GM12873 (cell line): ENCODE data around the gene SLC12A8.

ENCODE experiments used
- TF ChIP-seq, protein P1 (sequence below): IDR thresholded peaks from 2 replicates; pipeline ENCODE4 v1.5.1; 2012; ENCODE audit warnings: low read depth, mild to moderate bottlenecking, moderate library complexity, low read length, control low read depth; ENCODE audit not compliant: insufficient read depth; ENCODE audit errors: missing control alignments

The SLC12A8 gene

DNA sequence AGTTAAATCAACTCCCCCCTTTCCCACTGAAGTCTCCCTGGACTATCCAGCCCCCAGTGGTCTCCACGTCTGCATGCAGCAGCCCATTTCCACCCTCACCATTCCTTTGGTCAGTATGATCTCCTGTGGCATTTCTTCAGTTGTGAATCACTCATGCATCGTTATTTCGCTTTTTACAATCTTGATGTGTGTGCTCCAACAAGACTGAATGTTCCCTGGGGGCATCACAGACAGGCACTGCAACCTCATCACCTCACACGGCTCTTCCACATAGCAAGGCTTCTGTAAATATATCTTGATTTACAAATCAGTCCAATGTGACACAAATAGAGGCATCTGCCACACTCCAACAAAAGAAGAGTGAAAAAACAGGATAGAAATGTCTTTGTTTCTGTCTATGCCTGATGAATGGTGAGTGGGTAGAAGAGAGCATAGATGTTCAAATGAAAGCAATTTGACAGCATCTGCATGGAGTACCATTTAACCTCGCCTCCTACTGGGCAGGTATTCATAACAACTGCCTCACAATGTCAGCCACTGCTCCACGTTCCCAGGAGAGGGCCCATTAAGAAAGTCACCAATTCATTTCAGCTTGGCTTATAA is 162.0 kb downstream of the SLC12A8 start:
- TF ChIP-seq, protein P1, sequence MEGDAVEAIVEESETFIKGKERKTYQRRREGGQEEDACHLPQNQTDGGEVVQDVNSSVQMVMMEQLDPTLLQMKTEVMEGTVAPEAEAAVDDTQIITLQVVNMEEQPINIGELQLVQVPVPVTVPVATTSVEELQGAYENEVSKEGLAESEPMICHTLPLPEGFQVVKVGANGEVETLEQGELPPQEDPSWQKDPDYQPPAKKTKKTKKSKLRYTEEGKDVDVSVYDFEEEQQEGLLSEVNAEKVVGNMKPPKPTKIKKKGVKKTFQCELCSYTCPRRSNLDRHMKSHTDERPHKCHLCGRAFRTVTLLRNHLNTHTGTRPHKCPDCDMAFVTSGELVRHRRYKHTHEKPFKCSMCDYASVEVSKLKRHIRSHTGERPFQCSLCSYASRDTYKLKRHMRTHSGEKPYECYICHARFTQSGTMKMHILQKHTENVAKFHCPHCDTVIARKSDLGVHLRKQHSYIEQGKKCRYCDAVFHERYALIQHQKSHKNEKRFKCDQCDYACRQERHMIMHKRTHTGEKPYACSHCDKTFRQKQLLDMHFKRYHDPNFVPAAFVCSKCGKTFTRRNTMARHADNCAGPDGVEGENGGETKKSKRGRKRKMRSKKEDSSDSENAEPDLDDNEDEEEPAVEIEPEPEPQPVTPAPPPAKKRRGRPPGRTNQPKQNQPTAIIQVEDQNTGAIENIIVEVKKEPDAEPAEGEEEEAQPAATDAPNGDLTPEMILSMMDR = no peak

GRCh38 chr3:125048282-125048681 is 164.3 kb downstream of the SLC12A8 start:
- TF ChIP-seq, protein P1 = no peak

GRCh38 chr3:125045965-125046364 is 166.6 kb downstream of the SLC12A8 start:
- TF ChIP-seq, protein P1 = no peak

DNA sequence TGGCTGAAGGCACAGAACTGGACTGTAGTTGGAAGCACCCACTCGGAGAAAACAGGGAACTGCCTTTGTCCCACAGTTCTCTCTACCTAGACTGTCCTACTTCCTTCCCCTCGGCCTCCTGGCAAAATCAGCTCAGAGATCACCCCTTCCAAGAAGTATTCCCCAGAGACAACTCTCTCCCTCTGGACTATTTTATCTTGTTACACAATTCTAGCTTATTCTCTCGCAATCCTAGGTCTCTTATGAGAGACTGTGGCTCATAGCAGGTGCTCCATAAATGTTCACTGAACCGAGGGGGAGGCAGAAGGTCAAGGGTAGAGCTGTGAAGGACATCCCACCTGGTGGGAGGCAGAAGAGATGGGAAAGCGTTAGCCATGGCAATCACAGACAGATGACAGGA is 167.4 kb downstream of the SLC12A8 start:
- TF ChIP-seq, protein P1 = no peak

DNA sequence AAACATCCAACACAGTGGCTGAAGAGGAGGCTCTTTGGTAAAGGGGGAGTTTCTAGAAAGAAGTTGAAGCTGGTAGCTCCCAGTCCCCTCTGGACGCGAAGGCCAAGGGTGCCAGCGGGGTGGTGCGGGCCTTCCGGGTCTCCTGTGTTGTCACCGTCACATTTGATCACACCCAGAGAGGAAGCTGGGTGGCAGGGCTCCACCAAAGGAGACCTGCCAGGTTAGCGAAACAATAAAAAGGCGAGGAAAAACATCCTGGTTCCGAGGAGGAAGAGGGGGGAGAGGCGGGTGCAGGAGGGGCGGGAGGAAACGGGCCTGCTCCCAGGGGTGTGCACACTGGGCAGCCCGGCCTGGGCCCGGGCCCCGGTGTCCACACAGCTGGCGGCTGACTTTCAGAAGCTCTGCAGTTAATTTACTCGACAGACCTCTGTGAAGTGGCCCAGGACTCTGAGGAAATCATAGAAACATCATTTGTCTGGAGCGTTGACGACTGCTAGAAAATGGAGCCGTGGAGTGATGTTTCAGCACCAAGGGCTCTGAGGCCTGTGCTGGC is 168.9 kb downstream of the SLC12A8 start:
- TF ChIP-seq, protein P1 = no peak

DNA sequence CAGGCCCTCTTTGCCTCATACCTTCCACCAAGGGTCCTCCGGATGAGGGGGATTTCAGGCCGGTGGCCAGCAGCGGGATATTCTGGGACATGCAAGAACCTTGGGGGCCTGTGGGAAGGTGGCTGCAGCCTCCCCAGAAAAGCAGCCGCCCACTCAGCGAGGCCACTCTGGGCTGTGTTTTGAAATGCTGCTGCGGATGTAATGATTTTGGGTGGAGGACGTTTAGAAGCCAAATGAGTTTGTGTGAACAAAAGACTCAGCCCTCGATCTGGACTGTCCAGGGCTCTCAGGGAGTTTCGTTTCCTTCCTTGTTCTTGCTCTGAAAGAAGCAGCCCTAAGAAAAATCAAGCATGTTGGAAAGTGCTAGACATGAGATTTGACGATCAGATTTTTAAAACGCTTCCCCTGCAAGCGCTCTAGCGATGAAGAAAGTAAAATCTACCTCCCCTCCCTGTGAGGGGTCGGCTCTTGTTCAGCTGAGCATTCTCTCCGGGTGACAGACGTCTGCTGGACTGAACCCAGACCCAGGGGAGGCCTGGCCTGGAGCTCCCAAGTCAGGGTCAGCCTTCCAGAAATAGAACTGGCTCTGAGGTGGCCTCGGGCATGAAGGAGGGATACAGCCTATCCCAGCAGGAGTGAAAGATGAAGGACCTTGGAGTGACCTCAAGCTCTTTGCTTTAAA is 169.7 kb downstream of the SLC12A8 start:
- TF ChIP-seq, protein P1 = no peak
